Measurements from ENCODE around the gene ELF5.

ELF5 gene

DNA sequence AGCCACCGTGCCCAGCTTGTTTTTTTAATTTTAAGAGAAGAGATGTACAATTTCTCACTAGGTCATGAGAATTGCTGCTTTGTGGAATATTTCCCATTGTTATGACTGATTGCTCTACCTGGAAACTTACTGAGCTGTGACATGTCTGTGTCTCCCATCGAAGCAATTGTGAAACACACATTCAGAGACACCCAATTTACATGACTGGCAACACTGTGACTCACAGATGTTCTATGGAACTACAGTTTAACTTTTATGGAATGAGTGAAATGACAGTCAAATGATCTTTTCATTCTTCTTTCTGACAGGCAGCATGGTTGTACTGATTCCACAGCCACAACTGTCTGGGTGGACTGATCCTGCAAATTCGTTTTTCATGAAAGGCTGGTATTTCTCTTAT, 32.3 kb downstream of the ELF5 start:
- H3K27me3 ChIP-seq (ENCODE audit: control insufficient read depth in 1 of 2, insufficient read depth in 1 of 2, low read length in 2 of 2): peaks cover 9 to 22% of the 10 kb centered on the region in 2 experiments
- no peak overlapping the region for H3K18ac ChIP-seq (ENCODE audit: low read depth in 1 of 2, low read length in 2 of 2)
- H3K4ac ChIP-seq (ENCODE audit: low read depth in 1 of 2, low read length in 2 of 2): no peak overlapping the region
- H3K4me1 ChIP-seq (ENCODE audit: control insufficient read depth, insufficient read depth, low read depth, low read length): no peaks in the 10 kb centered on the region
- H2BK12ac ChIP-seq (ENCODE audit: low read length in 2 of 2): no peak overlapping the region
- 90% methylated on average over 1 of the region's 3 CpGs for WGBS
- no peak overlapping the region for H3K27ac ChIP-seq (ENCODE audit: low read length, poor library complexity, severe bottlenecking)
- H2AFZ ChIP-seq (ENCODE audit: low read depth, low read length): no peak overlapping the region
- no peak overlapping the region for H3K14ac ChIP-seq (ENCODE audit: low read length in 2 of 2)
- H3K4me3 ChIP-seq (ENCODE audit: insufficient read depth in 1 of 2, low read depth in 1 of 2, low read length in 2 of 2): no peak overlapping the region
- no peak overlapping the region for H4K8ac ChIP-seq (ENCODE audit: low read length)
- no peak overlapping the region for H4K91ac ChIP-seq (ENCODE audit: low read length)
- no peak for DNase-seq
- H2BK120ac ChIP-seq (ENCODE audit: low read depth, low read length): no peak overlapping the region
- no peaks in the 10 kb centered on the region for H3K9me3 ChIP-seq (ENCODE audit: control insufficient read depth, low read length)
- H2AK5ac ChIP-seq (ENCODE audit: low read length, severe bottlenecking): no peak overlapping the region
- no peak overlapping the region for H3K23ac ChIP-seq (ENCODE audit: low read length in 2 of 2)
- no peaks in the 10 kb centered on the region for H3K36me3 ChIP-seq (ENCODE audit: control insufficient read depth in 1 of 2, insufficient read depth in 2 of 2, low read depth in 1 of 2, low read length in 2 of 2)
- H2BK15ac ChIP-seq (ENCODE audit: low read depth, poor library complexity, severe bottlenecking): no peak overlapping the region
- no peak overlapping the region for H2BK5ac ChIP-seq (ENCODE audit: low read depth, low read length, poor library complexity, severe bottlenecking)
- no peak overlapping the region for H3K4me2 ChIP-seq (ENCODE audit: low read length, poor library complexity, severe bottlenecking)
- H3K9ac ChIP-seq (ENCODE audit: low read length): no peak overlapping the region
- no peaks in the 10 kb centered on the region for H3K79me1 ChIP-seq (replicated peaks; ENCODE audit: low read length, poor library complexity, severe bottlenecking)

DNA sequence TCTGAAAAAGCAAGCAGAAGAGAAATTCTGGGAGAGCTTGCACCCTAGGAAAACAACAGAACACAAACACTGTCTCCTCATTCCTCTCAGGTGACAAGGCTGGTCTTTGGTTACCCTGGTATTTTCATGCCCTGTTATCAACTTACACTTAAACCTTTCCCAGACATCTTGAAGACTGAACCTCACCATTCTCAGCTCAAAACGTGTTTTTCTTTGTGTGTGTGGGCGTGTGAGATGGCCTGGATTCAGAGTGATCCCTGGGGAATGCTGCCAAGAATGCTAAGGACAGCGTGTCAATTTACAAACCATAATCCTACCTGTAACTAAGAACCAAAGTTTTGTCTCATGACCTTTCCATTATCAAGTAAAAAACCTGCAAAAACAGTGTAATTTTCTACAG, 33.3 kb downstream of the ELF5 start:
- H3K23ac ChIP-seq (ENCODE audit: low read length in 2 of 2): no peak overlapping the region
- H3K4me1 ChIP-seq (ENCODE audit: control insufficient read depth, insufficient read depth, low read depth, low read length): no peaks in the 10 kb centered on the region
- no peak overlapping the region for H2AFZ ChIP-seq (ENCODE audit: low read depth, low read length)
- no peak overlapping the region for H2BK12ac ChIP-seq (ENCODE audit: low read length in 2 of 2)
- H3K18ac ChIP-seq (ENCODE audit: low read depth in 1 of 2, low read length in 2 of 2): no peak overlapping the region
- H3K27ac ChIP-seq (ENCODE audit: low read length, poor library complexity, severe bottlenecking): no peak overlapping the region
- no peak overlapping the region for H4K8ac ChIP-seq (ENCODE audit: low read length)
- H3K14ac ChIP-seq (ENCODE audit: low read length in 2 of 2): no peak overlapping the region
- H3K36me3 ChIP-seq (ENCODE audit: control insufficient read depth in 1 of 2, insufficient read depth in 2 of 2, low read depth in 1 of 2, low read length in 2 of 2): no peaks in the 10 kb centered on the region
- H2BK5ac ChIP-seq (ENCODE audit: low read depth, low read length, poor library complexity, severe bottlenecking): no peak overlapping the region
- no peak overlapping the region for H4K91ac ChIP-seq (ENCODE audit: low read length)
- H2AK5ac ChIP-seq (ENCODE audit: low read length, severe bottlenecking): no peak overlapping the region
- no peak overlapping the region for H3K4me3 ChIP-seq (ENCODE audit: insufficient read depth in 1 of 2, low read depth in 1 of 2, low read length in 2 of 2)
- no peak overlapping the region for H3K9ac ChIP-seq (ENCODE audit: low read length)
- no peak overlapping the region for H2BK120ac ChIP-seq (ENCODE audit: low read depth, low read length)
- peaks cover 9 to 22% of the 10 kb centered on the region in 2 experiments for H3K27me3 ChIP-seq (ENCODE audit: control insufficient read depth in 1 of 2, insufficient read depth in 1 of 2, low read length in 2 of 2)
- H3K79me1 ChIP-seq (replicated peaks; ENCODE audit: low read length, poor library complexity, severe bottlenecking): no peaks in the 10 kb centered on the region
- WGBS: 79% methylated on average over 3 of the region's 3 CpGs
- no peak overlapping the region for H2BK15ac ChIP-seq (ENCODE audit: low read depth, poor library complexity, severe bottlenecking)
- no peak overlapping the region for H3K4me2 ChIP-seq (ENCODE audit: low read length, poor library complexity, severe bottlenecking)
- no peak overlapping the region for H3K4ac ChIP-seq (ENCODE audit: low read depth in 1 of 2, low read length in 2 of 2)
- no peak for DNase-seq
- no peaks in the 10 kb centered on the region for H3K9me3 ChIP-seq (ENCODE audit: control insufficient read depth, low read length)

DNA sequence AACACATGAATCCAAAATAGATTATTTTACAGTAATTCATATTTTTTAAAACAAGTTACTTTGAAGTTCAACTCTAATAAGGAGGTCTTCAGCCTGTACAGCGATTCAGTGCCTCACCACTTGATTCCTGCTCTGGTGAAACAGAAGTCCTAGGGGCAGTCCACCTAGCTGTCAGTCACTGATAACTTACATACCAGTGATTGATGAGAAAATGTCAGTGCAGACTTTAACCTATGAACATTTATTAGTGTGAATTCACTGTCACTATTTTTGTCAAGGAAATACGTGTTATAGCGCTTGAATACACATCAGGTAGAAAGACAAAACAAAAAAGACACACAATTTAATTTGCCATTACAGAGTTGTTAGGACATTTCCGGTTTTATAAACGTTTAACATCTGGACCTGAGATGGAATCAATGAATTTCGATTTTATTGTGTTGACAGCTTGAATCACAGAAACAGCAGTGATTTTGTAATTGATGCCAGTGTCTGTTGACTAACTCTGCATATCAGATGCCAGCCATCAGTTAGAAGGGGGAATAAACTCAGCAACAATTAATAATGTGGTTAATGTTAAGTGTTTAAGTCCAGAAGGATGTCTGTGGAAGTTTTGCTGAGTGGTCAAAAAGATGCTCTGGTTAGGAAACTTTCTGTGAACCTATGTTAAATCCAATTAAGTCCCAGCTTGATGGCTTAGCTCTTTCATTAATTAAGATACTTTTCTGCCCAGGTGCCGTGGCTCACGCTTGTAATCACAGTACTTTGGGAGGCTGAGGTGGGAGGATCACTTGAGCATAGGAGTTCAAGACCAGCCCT, 34.5 kb downstream of the ELF5 start:
- Histone ChIP-seq H3K4me3 (ENCODE audit: insufficient read depth in 1 of 2, low read depth in 1 of 2, low read length in 2 of 2) (no peak overlapping the region), H2BK120ac (ENCODE audit: low read depth, low read length) (no peak overlapping the region), H3K18ac (ENCODE audit: low read depth in 1 of 2, low read length in 2 of 2) (no peak overlapping the region), H3K27ac (ENCODE audit: low read length, poor library complexity, severe bottlenecking) (no peak overlapping the region), H3K23ac (ENCODE audit: low read length in 2 of 2) (no peak overlapping the region), H3K79me1 (replicated peaks; ENCODE audit: low read length, poor library complexity, severe bottlenecking) (no peaks in the 10 kb centered on the region), H3K14ac (ENCODE audit: low read length in 2 of 2) (no peak overlapping the region), H3K4me2 (ENCODE audit: low read length, poor library complexity, severe bottlenecking) (no peak overlapping the region), H2BK15ac (ENCODE audit: low read depth, poor library complexity, severe bottlenecking) (no peak overlapping the region), H4K91ac (ENCODE audit: low read length) (no peak overlapping the region), H3K4ac (ENCODE audit: low read depth in 1 of 2, low read length in 2 of 2) (no peak overlapping the region), H3K9ac (ENCODE audit: low read length) (no peak overlapping the region), H2BK5ac (ENCODE audit: low read depth, low read length, poor library complexity, severe bottlenecking) (no peak overlapping the region), H2BK12ac (ENCODE audit: low read length in 2 of 2) (no peak overlapping the region), H4K8ac (ENCODE audit: low read length) (no peak overlapping the region), H2AK5ac (ENCODE audit: low read length, severe bottlenecking) (no peak overlapping the region), H3K36me3 (ENCODE audit: control insufficient read depth in 1 of 2, insufficient read depth in 2 of 2, low read depth in 1 of 2, low read length in 2 of 2) (no peaks in the 10 kb centered on the region), H3K9me3 (ENCODE audit: control insufficient read depth, low read length) (no peaks in the 10 kb centered on the region), H3K27me3 (ENCODE audit: control insufficient read depth in 1 of 2, insufficient read depth in 1 of 2, low read length in 2 of 2) (peaks cover 9 to 22% of the 10 kb centered on the region in 2 experiments), H3K4me1 (ENCODE audit: control insufficient read depth, insufficient read depth, low read depth, low read length) (no peaks in the 10 kb centered on the region), H2AFZ (ENCODE audit: low read depth, low read length) (no peak overlapping the region)
- DNase-seq: no peak
- 78% methylated on average over 8 of the region's 8 CpGs for WGBS

DNA sequence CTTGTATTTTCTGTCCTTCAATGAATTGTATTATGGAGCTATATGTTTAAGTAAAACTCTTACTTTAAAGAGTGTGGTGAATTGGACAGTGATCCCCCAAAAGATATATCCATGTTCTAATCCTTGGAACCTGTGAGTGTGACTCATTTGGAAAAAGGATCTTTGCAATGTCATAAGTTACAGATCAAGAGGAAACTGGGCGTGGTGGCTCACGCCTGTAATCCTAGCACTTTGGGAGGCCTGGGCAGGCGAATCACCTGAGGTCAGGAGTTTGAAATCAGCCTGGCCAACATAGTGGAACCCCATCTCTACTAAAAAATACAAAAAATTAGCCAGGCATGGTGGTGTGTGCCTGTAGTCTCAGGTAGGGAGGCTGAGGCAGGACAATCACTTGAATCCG, 36.7 kb downstream of the ELF5 start:
- no peak overlapping the region for H3K4ac ChIP-seq (ENCODE audit: low read depth in 1 of 2, low read length in 2 of 2)
- H3K27ac ChIP-seq (ENCODE audit: low read length, poor library complexity, severe bottlenecking): no peak overlapping the region
- no peak overlapping the region for H2AK5ac ChIP-seq (ENCODE audit: low read length, severe bottlenecking)
- no peak overlapping the region for H2BK120ac ChIP-seq (ENCODE audit: low read depth, low read length)
- H3K4me2 ChIP-seq (ENCODE audit: low read length, poor library complexity, severe bottlenecking): no peak overlapping the region
- H3K9ac ChIP-seq (ENCODE audit: low read length): no peak overlapping the region
- no peak for DNase-seq
- no peak overlapping the region for H2BK5ac ChIP-seq (ENCODE audit: low read depth, low read length, poor library complexity, severe bottlenecking)
- H4K8ac ChIP-seq (ENCODE audit: low read length): no peak overlapping the region
- no peak overlapping the region for H2BK12ac ChIP-seq (ENCODE audit: low read length in 2 of 2)
- no peak overlapping the region for H2AFZ ChIP-seq (ENCODE audit: low read depth, low read length)
- H3K36me3 ChIP-seq (ENCODE audit: control insufficient read depth in 1 of 2, insufficient read depth in 2 of 2, low read depth in 1 of 2, low read length in 2 of 2): peaks cover 0 to 16% of the 10 kb centered on the region in 2 experiments
- no peak overlapping the region for H3K23ac ChIP-seq (ENCODE audit: low read length in 2 of 2)
- H3K27me3 ChIP-seq (ENCODE audit: control insufficient read depth in 1 of 2, insufficient read depth in 1 of 2, low read length in 2 of 2): peaks cover 12 to 22% of the 10 kb centered on the region in 2 experiments
- H3K4me1 ChIP-seq (ENCODE audit: control insufficient read depth, insufficient read depth, low read depth, low read length): no peaks in the 10 kb centered on the region
- H4K91ac ChIP-seq (ENCODE audit: low read length): no peak overlapping the region
- 84% methylated on average over 4 of the region's 4 CpGs for WGBS
- H3K14ac ChIP-seq (ENCODE audit: low read length in 2 of 2): no peak overlapping the region
- no peak overlapping the region for H3K18ac ChIP-seq (ENCODE audit: low read depth in 1 of 2, low read length in 2 of 2)
- no peaks in the 10 kb centered on the region for H3K9me3 ChIP-seq (ENCODE audit: control insufficient read depth, low read length)
- no peaks in the 10 kb centered on the region for H3K79me1 ChIP-seq (replicated peaks; ENCODE audit: low read length, poor library complexity, severe bottlenecking)
- H3K4me3 ChIP-seq (ENCODE audit: insufficient read depth in 1 of 2, low read depth in 1 of 2, low read length in 2 of 2): no peak overlapping the region
- no peak overlapping the region for H2BK15ac ChIP-seq (ENCODE audit: low read depth, poor library complexity, severe bottlenecking)

Data from mesenchymal stem cell (in vitro differentiated cells and primary cell).